Activated CD8-positive, alpha-beta T cell treated with anti-CD3 and anti-CD28 coated beads for 36 hours (primary cell): ENCODE results near the gene ZNF790. TPM values are rescaled to one million over a fixed set of nuclear protein-coding genes. Genes with fewer than 3 reads are reported as not detected.

Source experiments
- ATAC-seq: fragments of 200-7000 bp; cut with Tn5 transposase; one replicate; pipeline ENCODE4 v1.10.0; 2021; ENCODE audit warnings: mild to moderate bottlenecking, moderate library complexity
- CTCF ChIA-PET: fragments of 350-600 bp; sonication (Branson Sonifier 250); formaldehyde crosslinking; loops from one replicate; lab custom pipeline; 2021; ENCODE audit warnings: antibody characterized with exemption; lab: Charles Lee
- POLR2A ChIA-PET: fragments of 350-600 bp; sonication (Branson Sonifier 250); formaldehyde crosslinking; loops from one replicate; lab custom pipeline; 2021; ENCODE audit warnings: antibody characterized with exemption; lab: Charles Lee
- DNase-seq: peaks from one replicate; pipeline ENCODE4 v3.0.0-alpha.2; 2020
- H3K27ac Mint-ChIP-seq: one replicate; pipeline ENCODE4 v1.8.0; 2021; ENCODE audit warnings: mild to moderate bottlenecking, mixed read lengths
- H3K27me3 Mint-ChIP-seq: one replicate; pipeline ENCODE4 v1.8.0; 2021; ENCODE audit warnings: mixed read lengths
- H3K36me3 Mint-ChIP-seq: one replicate; pipeline ENCODE4 v1.8.0; 2021; ENCODE audit warnings: low read depth, mixed read lengths
- H3K4me1 Mint-ChIP-seq: one replicate; pipeline ENCODE4 v1.8.0; 2021; ENCODE audit warnings: low read depth, mixed read lengths
- H3K4me3 Mint-ChIP-seq: one replicate; pipeline ENCODE4 v1.8.0; 2021; ENCODE audit warnings: mild to moderate bottlenecking, moderate library complexity, mixed read lengths
- H3K9me3 Mint-ChIP-seq: one replicate; pipeline ENCODE4 v1.8.0; 2021; ENCODE audit warnings: mixed read lengths
- CTCF ChIP-seq: fragments of 200-600 bp; IDR thresholded peaks from one replicate; pipeline ENCODE4 v1.8.0; 2022; ENCODE audit warnings: antibody characterized with exemption, mild to moderate bottlenecking
- intact Hi-C: fragments of 100-400 bp; cut with micrococcal nuclease; formaldehyde crosslinking; loops from one replicate; pipeline ENCODE4 v1.10.0; 2022
- total RNA-seq, 2 experiments: library from RNA; stranded (reverse); gene quantifications; one replicate each; pipeline ENCODE4 v1.2.3, GENCODE V29; 2021

The ZNF790 gene
- 1 to 10 TPM; 8.9 to 9.7 TPM for total RNA-seq

GRCh38 chr19:36837906-36838783 lies at the start of gene ZNF790:
ZNF790 (minus strand) TSS chr19:36838387; CDS start chr19:36825619, 12,768 bp downstream.
- no peaks in the 10 kb centered on the region for H3K27me3 Mint-ChIP-seq
- peaks cover 30% of the 10 kb centered on the region for H3K9me3 Mint-ChIP-seq
- ChIA-PET CTCF (interaction anchor here (0.7 to 1.9 kb wide), 2 partner anchors 12 to 151 kb away, joined by 3 to 7 read pairs; partner anchors contain the start of gene ZNF345), POLR2A (interaction anchor here (0.6 to 5.2 kb wide), 12 partner anchors 8 to 631 kb away, joined by 3 to 60 read pairs (median 4); partner anchors contain the start of genes ZNF260, ZNF345, ZNF382 and ZNF529)
- H3K36me3 Mint-ChIP-seq: peaks cover 55% of the 10 kb centered on the region
- peak; percentile 94 for ATAC-seq
- TF ChIP-seq CTCF: no peak
- intact Hi-C loops: no loop called here
- peak; percentile 94 for DNase-seq
- peaks cover 9% of the 10 kb centered on the region for H3K4me1 Mint-ChIP-seq
- H3K4me3 Mint-ChIP-seq: no peak within 1 kb of the TSS
- H3K27ac Mint-ChIP-seq: no peak within 1 kb of the TSS

GRCh38 chr19:36876993-36877938 lies 39.1 kb upstream of the ZNF790 start:
- Mint-ChIP-seq H3K4me3 (no peak overlapping the region), H3K9me3 (peaks cover 54% of the 10 kb centered on the region)

GRCh38 chr19:36851898-36852297 lies 13.7 kb upstream of the ZNF790 start:
- DNase-seq (no peak), ATAC-seq (no peak)
- CTCF ChIA-PET: no interaction called here
- Mint-ChIP-seq H3K4me3 (no peak overlapping the region), H3K36me3 (peaks cover 46% of the 10 kb centered on the region), H3K27ac (no peak overlapping the region), H3K27me3 (no peaks in the 10 kb centered on the region), H3K9me3 (peaks cover 18% of the 10 kb centered on the region), H3K4me1 (peaks cover 20% of the 10 kb centered on the region)
- intact Hi-C loops: loop anchor here (10.0 kb wide), 1 partner anchor 77 kb away; the partner anchor contains the start of gene ZNF850
- no peak for TF ChIP-seq CTCF
- POLR2A ChIA-PET: interaction anchor here (2.0 to 3.0 kb wide), 2 partner anchors 7 to 80 kb away, joined by 9 to 19 read pairs; partner anchors contain the start of gene ZNF850

More at GRCh38 chr19:36876993-36877938, 39.1 kb upstream of the ZNF790 start:
- ChIA-PET POLR2A (no interaction called here), CTCF (no interaction called here)
- Mint-ChIP-seq H3K27me3 (no peaks in the 10 kb centered on the region), H3K4me1 (no peaks in the 10 kb centered on the region), H3K36me3 (peaks cover 67% of the 10 kb centered on the region), H3K27ac (no peak overlapping the region)
- no peak for DNase-seq
- ATAC-seq: no peak
- no peak for TF ChIP-seq CTCF
- intact Hi-C loops: no loop called here

- CTCF ChIA-PET: interaction anchor here (0.7 to 2.5 kb wide), 3 partner anchors 13 to 636 kb away, joined by 3 to 7 read pairs (median 3); partner anchors contain the start of genes ZNF565 and ZNF790
- TF ChIP-seq CTCF: no peak
- peaks cover 17% of the 10 kb centered on the region for H3K9me3 Mint-ChIP-seq
- H3K4me1 Mint-ChIP-seq: peaks cover 20% of the 10 kb centered on the region
- peaks cover 48% of the 10 kb centered on the region for H3K36me3 Mint-ChIP-seq
- ATAC-seq (peak; percentile 81), DNase-seq (peak; percentile 93)
- no peak within 1 kb of the TSS for H3K27ac Mint-ChIP-seq
- intact Hi-C loops: loop anchor here (10.0 kb wide), 1 partner anchor 76 kb away; the partner anchor contains the start of gene ZNF850
- no peak within 1 kb of the TSS for H3K4me3 Mint-ChIP-seq
- POLR2A ChIA-PET: interaction anchor here (0.6 to 4.0 kb wide), 10 partner anchors 9 to 966 kb away, joined by 3 to 60 read pairs (median 4); partner anchors contain the start of genes ZNF790 and ZNF850
- no peaks in the 10 kb centered on the region for H3K27me3 Mint-ChIP-seq
Observed at GRCh38 chr19:36850559-36851442, 12.6 kb upstream of the ZNF790 start, which contains the start of gene ZNF345. ZNF345 (plus strand) TSS chr19:36850876; CDS start chr19:36876831, 25,955 bp downstream.
